ENCODE results near the gene SEMA3G.

SEMA3G gene

DNA sequence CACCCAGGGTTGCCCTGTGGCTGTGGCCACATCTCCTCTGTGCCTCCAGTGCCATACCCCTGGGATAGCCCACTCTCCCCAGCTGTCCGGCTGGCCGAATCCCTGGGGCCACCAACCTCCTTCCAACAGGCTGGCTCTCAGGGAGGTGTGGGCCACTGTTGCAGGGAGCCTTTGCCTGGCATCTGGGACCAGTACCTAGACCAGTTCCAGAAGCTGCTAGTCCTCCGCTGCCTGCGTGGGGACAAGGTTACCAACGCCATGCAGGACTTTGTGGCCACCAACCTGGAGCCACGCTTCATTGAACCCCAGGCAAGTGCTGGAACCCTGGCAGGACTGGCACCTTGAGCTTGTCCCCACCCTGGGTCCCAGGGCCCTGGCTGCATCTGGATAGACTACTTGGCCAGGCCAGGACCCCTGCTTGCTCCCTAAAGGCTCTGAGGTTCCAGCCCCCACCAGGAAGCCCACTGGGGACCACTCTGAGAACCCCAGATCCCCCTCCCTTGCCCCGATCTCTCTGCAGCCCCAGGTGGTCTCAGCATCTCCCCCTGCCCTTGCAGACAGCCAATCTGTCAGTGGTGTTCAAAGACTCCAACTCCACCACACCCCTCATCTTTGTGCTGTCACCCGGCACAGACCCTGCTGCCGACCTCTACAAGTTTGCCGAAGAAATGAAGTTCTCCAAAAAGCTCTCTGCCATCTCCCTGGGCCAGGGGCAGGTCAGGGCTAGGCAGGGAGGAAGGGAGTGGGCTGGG lies 50.0 kb downstream of the SEMA3G start:
- DNase-seq, result no peak

DNA sequence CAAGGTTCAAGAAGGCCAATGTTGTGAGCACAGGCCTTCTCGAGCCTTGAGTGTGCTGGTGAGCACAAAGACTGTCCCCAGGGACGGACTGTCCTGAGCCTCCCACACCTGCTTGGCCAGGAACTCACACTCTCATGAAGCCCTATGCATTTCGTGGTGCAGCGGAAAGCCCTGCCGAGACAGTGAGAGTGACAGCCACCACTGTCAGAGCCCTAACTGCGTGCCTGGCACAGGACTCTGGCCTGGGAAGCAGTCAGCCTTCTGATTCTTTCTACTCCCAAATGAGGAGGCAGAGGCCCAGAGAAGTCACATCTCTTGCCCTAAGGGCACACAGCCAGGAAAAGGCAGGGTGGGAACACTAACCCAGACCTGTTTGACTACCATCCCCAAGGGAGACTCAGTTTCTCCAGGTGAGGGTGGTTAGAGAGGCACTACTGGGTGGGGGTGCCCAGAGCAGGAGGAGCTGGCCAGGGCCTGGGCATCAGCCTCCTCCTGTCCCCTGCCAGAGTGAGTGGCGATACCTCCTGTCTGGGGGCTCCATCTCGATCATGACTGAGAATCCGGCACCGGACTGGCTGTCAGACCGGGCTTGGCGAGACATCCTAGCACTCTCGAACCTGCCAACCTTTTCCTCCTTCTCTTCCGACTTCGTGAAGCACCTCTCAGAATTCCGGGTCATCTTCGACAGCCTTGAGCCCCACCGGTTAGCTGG lies 50.8 kb downstream of the SEMA3G start:
- DNase-seq, result no peak

DNA sequence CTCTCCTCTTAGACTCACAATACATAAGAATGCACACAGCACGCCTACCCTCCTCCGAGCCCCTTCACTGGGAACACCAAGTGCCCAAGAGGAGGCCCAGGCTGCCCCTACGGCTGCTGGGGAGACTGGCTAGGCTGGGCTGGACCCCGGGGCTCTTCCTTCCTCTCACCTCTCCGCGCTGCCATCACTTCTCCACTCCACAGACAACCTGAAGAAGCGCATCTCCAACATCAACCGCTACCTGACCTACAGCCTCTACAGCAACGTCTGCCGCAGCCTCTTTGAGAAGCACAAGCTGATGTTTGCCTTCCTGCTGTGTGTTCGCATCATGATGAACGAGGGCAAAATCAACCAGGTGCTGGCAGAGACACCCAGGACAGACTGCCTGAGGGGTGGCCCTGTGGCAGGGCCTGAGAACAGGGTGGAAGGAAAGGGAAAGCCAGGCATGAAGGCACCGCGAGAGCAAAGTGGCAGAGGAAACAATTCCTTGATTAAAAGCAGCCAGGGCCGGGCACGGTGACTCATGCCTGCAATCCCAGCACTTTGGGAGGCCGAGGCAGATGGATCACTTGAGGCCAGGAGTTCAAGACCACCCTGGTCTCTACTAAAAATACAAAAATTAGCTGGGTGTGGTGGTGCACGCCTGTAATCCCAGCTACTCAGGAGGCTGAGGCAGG lies 51.6 kb downstream of the SEMA3G start:
- no peak for DNase-seq

DNA sequence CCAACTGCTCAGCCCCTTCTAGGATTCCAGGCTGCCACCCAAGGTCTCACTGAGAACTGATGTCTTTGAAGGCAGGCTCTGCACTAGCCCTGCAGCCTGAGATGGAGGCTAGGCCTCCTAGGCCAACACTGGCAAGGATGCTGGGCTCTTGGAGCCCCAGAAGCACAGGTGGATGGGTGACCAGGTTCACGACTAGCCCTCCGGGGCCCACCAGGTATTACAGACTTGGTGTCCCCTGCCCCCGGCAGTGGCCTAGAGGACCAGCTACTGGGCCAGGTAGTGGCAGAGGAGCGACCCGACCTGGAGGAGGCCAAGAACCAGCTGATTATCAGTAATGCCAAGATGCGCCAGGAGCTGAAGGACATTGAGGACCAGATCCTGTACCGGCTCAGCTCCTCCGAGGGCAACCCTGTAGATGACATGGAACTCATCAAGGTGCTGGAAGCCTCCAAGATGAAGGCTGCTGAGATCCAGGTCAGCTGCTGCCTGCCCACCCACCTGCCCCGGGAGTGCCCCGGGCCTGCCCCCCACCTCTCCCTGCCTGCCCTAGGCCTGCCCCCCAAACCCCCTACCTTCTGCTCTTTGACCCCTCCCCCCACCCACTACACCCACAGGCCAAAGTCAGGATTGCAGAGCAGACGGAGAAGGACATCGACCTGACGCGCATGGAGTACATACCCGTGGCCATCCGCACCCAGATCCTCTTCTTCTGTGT lies 52.5 kb downstream of the SEMA3G start:
- DNase-seq, result no peak

DNA sequence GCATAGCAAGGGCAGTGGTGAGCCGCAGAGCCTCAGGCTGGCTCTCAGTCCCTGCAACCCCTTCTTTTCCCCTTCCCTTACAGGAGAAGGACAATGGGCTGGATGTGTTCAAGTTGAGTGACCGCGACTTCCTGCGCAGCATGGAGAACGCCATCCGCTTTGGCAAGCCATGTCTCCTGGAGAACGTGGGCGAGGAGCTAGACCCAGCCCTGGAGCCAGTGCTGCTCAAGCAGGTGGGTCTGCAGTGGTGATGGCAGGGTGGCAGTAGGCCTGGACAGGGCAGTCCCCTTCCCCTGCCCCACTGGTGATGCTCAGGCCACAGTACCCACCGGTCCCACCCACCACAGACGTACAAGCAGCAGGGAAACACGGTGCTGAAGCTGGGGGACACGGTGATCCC lies 53.8 kb downstream of the SEMA3G start:
- no peak for DNase-seq

DNA sequence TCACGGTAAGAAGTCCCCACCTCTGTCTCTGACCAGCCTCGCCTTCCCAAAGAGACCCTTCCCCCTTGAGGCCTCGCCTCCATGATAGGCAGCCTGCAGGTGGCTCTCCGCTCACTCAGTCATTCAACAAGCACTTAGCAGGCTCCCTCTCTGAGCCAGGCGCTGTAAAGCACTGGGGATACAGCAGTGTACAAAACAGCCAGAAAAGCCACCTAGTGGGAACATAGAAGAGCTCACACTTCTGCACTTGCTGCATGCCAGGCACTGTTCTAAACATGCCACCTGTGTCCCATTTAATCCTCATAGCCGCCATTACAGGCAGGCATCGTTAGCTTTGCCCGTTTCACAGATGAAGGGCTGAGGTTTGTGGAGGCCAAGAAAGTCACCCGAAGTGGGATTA lies 56.0 kb downstream of the SEMA3G start:
- no peak for DNase-seq

DNA sequence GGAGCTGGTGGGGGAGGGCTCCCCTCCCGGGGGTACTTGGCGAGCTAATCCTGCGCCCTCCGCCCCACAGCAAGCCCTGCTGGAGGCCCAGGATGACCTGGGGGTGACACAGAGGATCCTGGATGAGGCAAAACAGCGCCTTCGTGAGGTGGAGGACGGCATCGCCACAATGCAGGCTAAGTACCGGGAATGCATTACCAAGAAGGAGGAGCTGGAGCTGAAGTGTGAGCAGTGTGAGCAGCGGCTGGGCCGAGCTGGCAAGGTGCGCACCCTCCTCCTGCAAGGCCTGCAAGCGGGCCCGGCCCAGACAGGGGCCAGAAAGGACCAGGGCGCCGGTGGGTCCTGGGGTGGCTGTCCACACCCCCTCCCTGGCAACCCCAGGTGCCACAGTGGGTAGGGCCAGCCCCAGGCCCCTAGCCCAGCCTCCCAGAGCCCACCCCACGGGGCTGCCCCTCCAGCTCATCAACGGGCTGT lies 56.5 kb downstream of the SEMA3G start:
- DNase-seq, result no peak

DNA sequence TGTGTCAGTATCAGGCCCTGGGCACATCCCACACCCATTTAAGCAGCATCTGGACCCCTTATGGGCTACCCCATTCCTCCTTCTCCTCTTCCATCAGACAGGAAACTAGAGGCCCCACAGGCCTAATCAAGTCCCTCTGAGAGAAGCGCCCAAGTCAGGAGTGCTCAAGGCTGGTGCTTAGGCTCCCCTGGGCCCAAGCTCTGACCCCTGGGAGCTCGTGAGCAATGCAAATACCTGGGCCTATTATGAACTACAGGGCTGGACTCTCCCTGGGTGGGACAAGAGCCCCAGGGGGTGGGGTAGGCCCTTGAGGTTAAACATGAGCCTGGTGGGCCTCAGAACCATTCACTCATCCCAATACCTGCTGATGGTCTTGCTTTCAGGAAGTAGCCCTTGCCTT lies 57.4 kb downstream of the SEMA3G start:
- no peak for DNase-seq

DNA sequence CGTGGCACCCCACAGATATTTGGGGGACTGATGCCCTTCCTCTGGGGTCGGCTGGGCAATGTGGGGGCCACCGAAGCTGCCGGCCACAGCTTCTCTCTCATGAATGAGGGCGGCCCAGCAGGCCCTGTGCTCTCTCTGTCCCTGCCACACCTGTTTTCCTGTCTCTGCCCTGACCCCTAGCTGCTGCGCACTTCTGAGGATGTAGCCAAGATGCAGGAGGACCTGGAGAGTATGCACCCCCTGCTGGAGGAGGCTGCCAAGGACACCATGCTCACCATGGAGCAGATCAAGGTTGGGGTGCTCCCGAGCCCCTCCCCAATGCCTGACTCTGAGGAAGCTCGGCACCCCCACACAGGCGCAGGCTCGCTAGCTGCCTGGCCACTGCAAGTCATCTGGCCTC lies 59.7 kb downstream of the SEMA3G start:
- DNase-seq, result peak in 1 of 2 donors; percentile 8

DNA sequence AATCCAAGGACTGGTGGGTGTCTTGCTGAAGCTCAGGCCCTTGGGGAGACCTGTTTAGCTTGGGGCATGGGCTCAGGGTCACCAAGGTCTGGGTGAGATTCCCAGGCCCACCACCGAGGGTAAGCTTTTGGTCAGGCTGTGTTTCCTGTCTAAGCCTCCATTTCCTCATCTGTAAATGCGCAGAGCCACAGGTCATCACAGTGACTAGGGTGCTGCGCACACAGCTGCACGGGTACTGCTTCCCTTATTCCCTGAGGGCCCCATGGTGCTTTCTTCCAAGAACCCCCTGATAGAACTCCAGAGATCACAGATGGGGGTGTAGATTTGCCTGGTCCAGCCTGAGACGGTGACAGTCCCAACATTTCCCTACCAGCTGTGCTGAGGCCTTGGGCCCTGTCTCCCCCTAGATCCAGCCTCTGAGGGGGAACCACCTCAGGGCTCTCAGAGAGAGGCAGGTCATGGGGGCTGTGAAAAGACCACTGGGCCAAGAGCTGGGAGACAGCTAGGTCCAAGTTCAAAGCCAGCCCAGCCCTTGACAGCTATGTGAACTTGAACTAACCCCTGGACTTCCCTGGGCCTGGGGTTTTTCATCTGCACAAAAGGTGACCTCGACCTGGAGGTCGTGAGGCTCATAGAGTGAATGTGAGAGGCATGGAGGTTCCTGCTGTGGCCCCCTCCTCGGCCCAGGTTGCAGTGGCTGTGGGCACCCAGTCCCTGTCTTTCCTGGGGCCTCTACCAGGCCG lies 60.7 kb downstream of the SEMA3G start:
- no peak for DNase-seq

DNA sequence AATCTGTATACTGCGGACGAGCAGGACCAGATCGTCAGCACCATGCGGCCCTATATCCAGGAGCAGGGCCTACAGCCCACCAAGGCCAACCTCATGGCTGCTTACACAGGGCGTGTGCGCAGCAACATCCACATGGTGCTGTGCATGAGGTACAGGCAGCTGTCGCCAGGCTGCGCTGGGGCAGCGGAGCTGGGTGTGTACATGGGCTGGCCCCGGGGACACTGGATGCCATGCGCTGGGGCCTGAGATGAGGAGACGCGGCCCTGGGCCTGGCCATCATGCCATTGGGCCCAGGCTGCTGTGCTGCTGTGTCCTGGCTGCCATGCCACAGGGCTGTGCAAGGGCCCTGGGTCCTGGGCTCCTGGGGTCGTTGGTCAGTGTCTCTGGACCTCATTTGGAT lies 61.5 kb downstream of the SEMA3G start:
- no peak for DNase-seq
